Stimulated activated CD4-positive, alpha-beta T cell treated with anti-CD3 and anti-CD28 coated beads, Interleukin-12 subunit alpha, Interleukin-12 subunit beta, amount 100 ng/mL, for 48 hours (primary cell): ENCODE data around the gene PDE2A.

Source experiments
- DNase-seq, 3 donors: peaks; one replicate each; pipeline ENCODE4 v3.0.0-alpha.2; 2020; ENCODE audit warnings: low read depth in 2 of 3, low spot score in 1 of 3

The PDE2A gene

GRCh38 chr11:72616655-72617054 is 57.6 kb downstream of the PDE2A start:
- no peak for DNase-seq

DNA sequence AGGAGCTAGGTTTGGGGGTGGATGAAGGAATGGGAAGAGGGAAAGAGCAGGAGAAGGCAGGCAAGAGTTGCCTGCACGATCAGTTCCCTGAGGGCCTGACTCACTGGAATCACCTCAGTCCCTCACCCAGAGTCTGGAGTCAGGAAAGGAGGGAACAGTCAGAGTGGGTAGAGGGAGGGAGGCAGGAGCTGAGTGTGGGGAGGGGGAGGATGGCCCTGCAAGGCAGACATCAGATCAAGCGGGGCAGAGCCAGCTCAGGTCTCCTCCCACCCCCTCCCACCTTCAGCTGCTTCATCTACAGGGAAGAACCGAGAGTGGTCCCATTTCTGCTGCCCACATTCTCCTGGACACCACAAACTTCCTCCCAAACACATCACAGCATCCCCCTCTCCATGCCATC is 58.9 kb downstream of the PDE2A start:
- no peak for DNase-seq

- no peak for DNase-seq
Observed at GRCh38 chr11:72614381-72614780, 59.8 kb downstream of the PDE2A start.

- no peak for DNase-seq
Observed at GRCh38 chr11:72613977-72614376, 60.2 kb downstream of the PDE2A start.

DNA sequence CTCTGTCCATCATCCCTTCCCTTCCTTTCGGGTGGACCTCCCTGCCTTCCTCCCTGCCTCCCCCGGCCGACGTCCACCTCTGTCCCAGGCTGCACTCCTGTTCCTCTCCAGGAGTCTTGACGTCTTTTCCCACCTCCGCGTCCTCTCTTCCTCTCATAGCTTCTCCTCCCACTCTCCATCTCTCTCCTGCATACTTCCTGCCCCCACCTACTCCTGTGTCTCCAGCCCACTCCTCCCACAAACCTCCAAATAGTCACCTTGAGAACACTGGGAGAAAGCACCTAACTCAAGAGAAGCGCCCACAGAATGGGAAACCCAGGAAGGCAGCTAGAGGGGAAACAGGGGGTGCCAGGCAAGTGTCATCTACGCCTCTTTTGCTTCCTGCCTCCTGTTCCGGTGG is 60.8 kb downstream of the PDE2A start:
- DNase-seq = no peak

DNA sequence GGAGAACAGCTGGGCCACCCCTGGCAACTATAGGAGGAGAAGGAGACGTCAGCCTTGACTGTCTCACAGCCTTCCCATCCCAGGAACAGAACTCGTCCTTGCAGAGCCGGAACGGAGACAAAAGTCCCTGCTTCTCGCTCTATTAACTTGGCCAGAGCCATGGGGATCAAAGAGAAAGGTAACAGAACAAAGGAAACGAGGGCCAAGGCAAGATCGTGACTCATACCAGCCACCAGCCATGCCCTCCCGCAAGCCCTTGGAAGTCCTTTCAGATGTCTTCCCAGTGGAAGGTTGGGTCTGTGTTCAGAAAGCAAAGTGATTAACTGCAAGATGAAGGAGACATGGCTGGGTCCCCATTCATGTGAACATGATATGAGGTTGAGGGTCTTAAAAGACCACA is 64.7 kb downstream of the PDE2A start:
- no peak for DNase-seq

GRCh38 chr11:72609045-72609444 is 65.2 kb downstream of the PDE2A start:
- DNase-seq = no peak

DNA sequence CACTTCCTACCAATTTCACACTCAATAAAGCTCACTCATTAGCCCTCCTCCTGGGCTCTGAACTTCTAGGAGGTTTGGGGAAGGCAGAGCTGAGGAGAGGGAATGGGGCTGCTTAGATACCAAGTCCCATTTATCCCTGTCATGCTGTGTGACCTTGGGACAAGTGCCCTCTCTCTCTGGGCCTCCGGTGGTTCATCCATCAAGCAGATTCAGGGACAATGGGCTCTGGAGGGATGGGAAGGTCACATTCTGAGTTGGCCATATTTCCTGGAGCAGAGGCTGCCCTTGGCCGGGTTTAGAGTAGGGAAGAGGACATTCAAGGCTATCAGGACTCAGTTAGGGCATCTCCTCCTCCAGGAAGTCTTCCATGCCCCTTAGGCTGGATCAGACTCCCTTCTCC is 66.7 kb downstream of the PDE2A start:
- DNase-seq = no peak

DNA sequence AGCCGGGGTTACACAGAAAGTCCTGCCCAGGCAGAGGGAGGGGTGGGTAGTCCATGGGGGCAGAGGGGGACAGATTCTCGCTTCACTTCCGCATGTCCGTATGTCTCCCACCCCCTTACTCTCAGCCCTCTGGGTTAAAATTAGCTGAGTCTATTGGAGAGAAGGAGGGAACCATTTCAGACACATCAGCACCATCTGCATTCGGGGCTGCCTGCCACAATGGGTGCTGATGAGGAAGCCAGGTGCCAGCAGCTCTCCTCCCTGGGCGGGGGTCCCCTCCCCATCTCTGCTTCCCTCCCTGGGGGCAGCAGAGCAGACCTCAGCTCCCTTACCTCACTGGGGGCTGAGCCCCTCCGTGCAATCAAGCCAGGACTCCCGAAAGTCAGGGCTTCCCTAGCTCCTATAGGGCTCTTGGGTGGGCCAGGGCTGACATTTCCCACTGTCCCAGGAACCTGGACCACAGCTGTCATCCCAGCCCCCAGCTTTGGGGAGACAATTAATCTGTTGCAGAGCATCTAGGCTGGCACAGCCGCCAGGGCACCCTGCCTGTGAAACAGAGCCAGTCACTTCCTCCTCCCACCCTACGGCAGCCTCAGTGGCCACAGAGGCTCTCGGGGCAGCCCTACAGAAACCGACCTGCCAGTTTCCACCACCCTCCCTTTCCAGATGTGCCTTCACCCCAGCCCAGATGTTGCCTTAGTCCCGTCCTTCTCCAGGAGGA is 67.3 kb downstream of the PDE2A start:
- DNase-seq = no peak

DNA sequence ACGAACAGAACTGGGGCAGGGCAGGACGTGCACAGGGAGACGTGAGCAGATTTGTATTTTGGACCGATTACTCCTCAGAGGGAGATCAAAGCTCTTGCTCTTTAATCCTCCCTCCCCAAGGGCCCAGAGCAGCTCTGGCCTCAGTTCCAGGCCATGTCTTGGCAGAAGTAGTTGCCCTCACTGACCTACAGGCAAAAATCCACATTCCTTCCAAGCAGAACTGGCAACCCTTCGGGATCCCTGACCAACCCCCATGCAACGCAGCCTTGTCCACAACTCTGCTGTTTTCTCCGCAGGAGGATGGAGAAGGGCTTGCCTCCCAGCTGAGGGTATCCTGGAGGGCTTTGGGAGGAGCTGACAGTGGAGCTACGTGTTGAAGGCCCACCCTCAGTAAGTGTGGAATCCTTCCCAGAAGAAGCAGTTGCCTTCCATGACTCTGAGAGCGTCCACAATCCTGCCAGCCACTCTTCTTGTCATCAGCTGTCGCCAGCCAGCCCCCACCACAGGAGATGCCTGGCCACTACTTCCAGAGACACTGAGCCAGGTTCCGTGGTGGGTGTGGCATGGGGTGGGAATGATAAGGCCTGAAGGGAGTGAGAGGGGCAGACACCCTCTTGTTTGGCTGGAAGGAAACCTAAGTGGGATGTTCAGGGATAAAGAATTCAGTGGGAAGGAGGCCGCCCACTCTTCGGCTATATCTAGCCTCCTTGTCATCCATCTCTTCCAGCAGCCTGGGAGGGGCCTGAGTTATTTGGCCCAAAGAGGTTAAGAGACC is 68.1 kb downstream of the PDE2A start:
- no peak for DNase-seq

GRCh38 chr11:72604256-72604655 is 70.0 kb downstream of the PDE2A start:
- no peak for DNase-seq

GRCh38 chr11:72602250-72602904 is 71.8 kb downstream of the PDE2A start:
- no peak for DNase-seq

DNA sequence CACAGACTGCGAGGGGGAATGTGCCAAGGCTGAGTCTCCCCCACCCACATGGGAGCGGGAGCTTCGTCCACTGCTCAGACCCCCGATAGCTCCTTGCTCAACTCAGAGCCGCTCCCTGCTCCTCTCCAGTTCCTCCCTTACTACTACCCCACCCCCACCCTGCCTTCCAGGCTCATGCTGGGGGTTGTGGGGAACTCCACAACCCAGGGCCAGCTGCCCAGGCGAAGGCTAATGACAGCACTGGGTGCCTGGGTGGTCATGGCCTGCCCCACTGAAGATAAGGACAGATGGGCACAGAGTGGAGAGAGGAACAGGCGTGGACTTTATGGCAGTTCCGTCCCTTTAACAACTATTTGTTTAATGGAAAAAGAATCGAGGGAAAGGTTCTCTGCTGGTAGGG is 73.7 kb downstream of the PDE2A start:
- DNase-seq = no peak

- DNase-seq = no peak
Observed at GRCh38 chr11:72599325-72600117, 74.7 kb downstream of the PDE2A start.

GRCh38 chr11:72598906-72599305 is 75.3 kb downstream of the PDE2A start:
- DNase-seq = no peak

DNA sequence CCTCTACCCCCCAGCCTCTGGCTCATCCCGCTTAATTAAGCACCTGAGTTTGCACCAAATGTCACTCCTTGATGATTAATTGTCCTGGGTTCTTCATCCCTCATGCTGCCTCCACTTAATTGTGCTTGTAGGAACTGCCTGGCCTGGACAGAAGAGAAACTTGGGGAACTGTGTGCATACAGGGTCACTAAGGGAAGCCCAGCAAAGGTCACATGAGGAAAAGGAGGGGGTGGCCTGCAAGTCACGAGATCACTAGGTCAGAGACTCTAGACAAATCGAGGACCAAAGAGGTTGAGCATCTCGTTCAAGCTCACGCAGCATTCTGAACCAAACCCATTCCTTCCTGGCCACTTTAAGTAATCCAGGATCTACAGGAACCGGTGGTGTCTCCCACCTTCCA is 75.8 kb downstream of the PDE2A start:
- DNase-seq = no peak

DNA sequence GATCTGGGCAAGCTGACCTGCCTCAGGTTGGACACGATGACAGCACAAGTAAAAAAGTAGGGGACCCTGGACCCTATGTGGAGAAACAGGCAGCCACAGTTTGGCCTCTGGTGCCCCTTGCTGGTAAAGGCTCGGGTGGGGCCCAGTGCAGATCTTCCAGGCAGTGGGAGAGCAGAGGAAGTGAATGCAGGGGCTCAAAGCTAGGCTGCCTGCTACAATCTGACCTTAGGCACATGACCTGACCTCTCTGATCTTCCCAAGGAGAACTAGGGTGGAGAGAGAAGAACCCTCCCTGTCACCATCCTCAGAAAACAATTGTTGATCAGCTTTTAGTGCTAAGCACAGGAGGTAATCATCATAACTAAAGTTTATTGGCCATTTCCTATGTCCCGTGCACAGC is 76.5 kb downstream of the PDE2A start:
- DNase-seq = no peak

GRCh38 chr11:72595292-72595684 is 78.9 kb downstream of the PDE2A start:
- no peak for DNase-seq

DNA sequence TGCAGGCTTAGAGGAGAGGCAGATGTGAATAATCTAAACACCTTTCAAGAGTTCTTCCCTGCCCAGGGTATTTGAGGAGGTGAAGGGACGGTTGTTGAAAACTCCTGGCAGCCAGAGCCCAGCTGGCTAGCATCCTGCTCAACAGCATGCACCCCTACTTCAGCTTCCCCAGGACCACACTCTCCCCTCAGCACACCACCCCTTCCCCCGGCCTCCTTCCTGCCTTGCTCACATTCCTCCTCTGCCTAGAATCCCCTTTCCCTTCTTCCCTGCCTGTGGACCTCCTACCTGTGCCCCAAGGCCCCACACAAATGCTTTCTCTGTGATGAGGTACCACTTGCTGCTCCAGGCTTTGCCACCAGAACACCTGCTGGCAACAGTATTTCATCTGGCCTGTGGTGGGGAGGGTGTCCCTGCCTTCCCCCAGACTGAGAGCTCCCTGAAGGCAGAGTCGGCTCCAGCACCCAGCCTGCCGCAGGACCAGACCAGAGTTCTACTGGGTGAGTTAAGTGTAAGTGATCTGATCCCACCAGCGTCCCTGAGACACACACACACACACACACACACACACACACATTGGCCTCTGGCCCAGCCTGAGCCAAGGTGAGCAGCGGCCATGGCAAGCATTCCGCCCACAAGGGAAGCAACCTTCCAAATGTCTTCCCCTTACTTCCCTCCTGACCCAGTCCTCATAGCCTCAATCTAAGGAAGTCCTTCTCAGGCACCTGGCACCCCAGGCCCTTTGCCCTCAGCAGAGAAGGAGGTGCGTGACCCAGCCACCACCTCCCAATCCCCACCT is 79.5 kb downstream of the PDE2A start:
- no peak for DNase-seq

DNA sequence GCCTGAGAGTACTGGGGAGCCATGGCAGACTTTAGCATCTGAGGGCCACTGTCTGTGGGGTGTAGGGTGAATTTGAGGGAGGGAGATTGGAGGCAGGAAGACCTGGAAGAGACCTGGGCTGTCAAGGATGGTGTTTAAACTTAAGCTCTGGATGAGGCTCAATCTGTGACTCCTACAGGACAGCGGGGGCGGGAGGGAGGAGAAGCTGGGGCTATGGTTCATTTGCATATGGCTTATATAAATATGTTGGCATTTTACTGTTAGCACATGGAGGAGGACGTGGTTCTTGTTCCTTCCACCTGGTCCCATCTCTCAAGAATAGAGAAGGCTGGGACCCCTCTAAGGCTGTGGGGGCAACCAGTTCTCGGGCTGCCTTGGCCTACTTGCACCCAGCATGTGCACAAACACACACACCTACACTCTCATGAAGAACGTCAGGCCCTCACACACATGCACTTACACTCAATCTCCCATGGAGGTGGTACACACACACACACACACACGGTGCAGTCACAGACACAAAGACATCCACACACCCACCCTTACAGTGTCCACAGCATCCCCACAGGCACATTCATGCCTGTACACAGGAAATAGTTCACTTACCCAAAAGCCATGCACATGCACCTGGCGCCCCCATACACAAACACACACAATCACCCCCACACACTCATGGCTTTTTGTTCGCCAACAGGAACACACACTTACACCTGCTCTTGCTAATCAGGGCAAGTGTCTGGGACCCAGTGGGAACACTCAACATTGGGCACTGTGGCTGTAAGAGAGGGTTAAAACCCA is 81.3 kb downstream of the PDE2A start:
- no peak for DNase-seq
